ENCODE results near the gene ACTL10. TPM values are rescaled to one million over a fixed set of nuclear protein-coding genes. Genes with fewer than 3 reads are reported as not detected.

ACTL10 gene
- total RNA-seq, result 0.60 to 2.5 TPM (median 2.3 TPM) in 3 replicates
- long read RNA-seq, transcript ACTL10-201 (1 exons, 2,028 nt), result major isoform, 6 of 6 reads
- long read RNA-seq, partial matches to known transcripts, result 0 of 6 reads
- long read RNA-seq, other reads (novel, unspliced or antisense), result 0 of 6 reads

DNA sequence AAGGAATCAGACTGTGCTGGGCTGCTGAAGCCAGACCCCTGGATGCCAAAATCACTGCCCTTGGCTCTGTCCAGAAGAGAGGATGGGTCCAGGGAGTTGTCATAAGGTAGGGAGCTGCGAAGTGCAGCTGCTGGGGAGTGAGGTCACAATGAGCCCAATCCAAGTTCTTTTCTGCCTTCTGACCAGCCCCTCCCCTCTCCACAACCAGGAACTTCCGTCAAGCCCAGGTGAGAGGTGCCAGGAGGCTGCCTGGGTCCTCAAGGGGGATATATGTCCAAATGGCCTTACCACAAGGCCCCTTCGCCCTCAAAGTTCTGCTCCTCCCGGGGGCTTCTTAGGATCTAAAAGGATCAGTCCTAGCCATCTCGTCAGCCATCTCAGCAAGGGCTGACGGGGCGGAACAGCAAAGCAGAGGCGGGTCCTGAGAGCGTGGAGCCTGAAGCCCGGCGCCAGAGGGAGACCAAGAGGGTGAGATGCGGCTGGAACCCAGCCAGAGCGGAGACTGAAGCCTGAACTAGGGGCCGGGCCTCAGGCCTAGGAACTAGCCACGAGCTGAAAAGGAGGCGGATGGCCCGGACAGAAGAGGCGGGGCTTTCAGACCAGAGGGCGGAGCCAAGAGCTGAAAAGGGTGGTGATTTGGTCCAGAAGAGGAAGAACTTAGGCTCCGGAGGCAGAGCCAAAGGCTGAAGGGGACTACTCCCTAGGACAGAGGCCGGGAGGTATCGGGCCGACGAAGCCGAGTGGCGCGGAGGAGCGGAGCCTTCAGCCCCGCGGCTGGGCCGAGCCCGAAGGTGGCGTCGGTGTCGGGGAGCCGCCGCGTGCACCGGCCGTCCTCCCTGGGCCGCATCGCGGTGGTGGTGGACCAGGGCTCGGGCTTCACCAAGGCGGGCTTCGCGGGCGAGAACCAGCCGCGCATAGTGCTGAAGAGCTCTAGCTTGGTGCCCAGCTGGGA lies at the start of gene ACTL10:
Gene ACTL10, plus strand, starts transcription at position 651 of the 952 bp plus-strand sequence. CDS start 555 bp downstream, outside the sequence.
- Mint-ChIP-seq H3K27me3 (ENCODE audit: low read depth) (no peaks in the 10 kb centered on the region), H3K27ac (ENCODE audit: unreplicated experiment) (peak within 1 kb of the TSS; percentile 92), H3K9me3 (ENCODE audit: low read depth) (no peaks in the 10 kb centered on the region), H3K36me3 (ENCODE audit: low read depth) (peaks cover 11% of the 10 kb centered on the region), H3K4me3 (ENCODE audit: unreplicated experiment) (peak within 1 kb of the TSS; percentile 80), H3K4me1 (ENCODE audit: low read depth) (peaks cover 42% of the 10 kb centered on the region)
- TF ChIP-seq, protein P1, sequence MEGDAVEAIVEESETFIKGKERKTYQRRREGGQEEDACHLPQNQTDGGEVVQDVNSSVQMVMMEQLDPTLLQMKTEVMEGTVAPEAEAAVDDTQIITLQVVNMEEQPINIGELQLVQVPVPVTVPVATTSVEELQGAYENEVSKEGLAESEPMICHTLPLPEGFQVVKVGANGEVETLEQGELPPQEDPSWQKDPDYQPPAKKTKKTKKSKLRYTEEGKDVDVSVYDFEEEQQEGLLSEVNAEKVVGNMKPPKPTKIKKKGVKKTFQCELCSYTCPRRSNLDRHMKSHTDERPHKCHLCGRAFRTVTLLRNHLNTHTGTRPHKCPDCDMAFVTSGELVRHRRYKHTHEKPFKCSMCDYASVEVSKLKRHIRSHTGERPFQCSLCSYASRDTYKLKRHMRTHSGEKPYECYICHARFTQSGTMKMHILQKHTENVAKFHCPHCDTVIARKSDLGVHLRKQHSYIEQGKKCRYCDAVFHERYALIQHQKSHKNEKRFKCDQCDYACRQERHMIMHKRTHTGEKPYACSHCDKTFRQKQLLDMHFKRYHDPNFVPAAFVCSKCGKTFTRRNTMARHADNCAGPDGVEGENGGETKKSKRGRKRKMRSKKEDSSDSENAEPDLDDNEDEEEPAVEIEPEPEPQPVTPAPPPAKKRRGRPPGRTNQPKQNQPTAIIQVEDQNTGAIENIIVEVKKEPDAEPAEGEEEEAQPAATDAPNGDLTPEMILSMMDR (IDR thresholded peaks at IDR 0.05), result peak; percentile 34
- no peak for DNase-seq (ENCODE audit: low spot score)

- Mint-ChIP-seq H3K4me1 (ENCODE audit: low read depth) (no peaks in the 10 kb centered on the region), H3K9me3 (ENCODE audit: low read depth) (no peaks in the 10 kb centered on the region), H3K27ac (ENCODE audit: unreplicated experiment) (no peak overlapping the region), H3K36me3 (ENCODE audit: low read depth) (peaks cover 32% of the 10 kb centered on the region), H3K27me3 (ENCODE audit: low read depth) (no peaks in the 10 kb centered on the region), H3K4me3 (ENCODE audit: unreplicated experiment) (no peak overlapping the region)
- no peak for DNase-seq (ENCODE audit: low spot score)
- TF ChIP-seq, protein P1 (IDR thresholded peaks at IDR 0.05), result no peak
Observed at GRCh38 chr20:33621717-33622400, 44.9 kb upstream of the ACTL10 start.

- DNase-seq (ENCODE audit: low spot score), result no peak
- Mint-ChIP-seq H3K27ac (ENCODE audit: unreplicated experiment) (no peak overlapping the region), H3K27me3 (ENCODE audit: low read depth) (no peaks in the 10 kb centered on the region), H3K9me3 (ENCODE audit: low read depth) (no peaks in the 10 kb centered on the region), H3K36me3 (ENCODE audit: low read depth) (peaks cover 37% of the 10 kb centered on the region), H3K4me1 (ENCODE audit: low read depth) (no peaks in the 10 kb centered on the region), H3K4me3 (ENCODE audit: unreplicated experiment) (no peak overlapping the region)
- TF ChIP-seq, protein P1 (IDR thresholded peaks at IDR 0.05), result no peak
Observed at GRCh38 chr20:33622705-33623365, 43.9 kb upstream of the ACTL10 start.

GRCh38 chr20:33624399-33624798 lies 42.3 kb upstream of the ACTL10 start:
- no peaks in the 10 kb centered on the region for H3K27me3 Mint-ChIP-seq (ENCODE audit: low read depth)
- H3K4me3 Mint-ChIP-seq (ENCODE audit: unreplicated experiment), result no peak overlapping the region
- H3K9me3 Mint-ChIP-seq (ENCODE audit: low read depth), result no peaks in the 10 kb centered on the region
- DNase-seq (ENCODE audit: low spot score), result no peak
- H3K4me1 Mint-ChIP-seq (ENCODE audit: low read depth), result no peaks in the 10 kb centered on the region
- peaks cover 47% of the 10 kb centered on the region for H3K36me3 Mint-ChIP-seq (ENCODE audit: low read depth)
- H3K27ac Mint-ChIP-seq (ENCODE audit: unreplicated experiment), result no peak overlapping the region
- TF ChIP-seq, protein P1 (IDR thresholded peaks at IDR 0.05), result no peak
